ENCODE measurements around the gene FRMPD2.

DNA sequence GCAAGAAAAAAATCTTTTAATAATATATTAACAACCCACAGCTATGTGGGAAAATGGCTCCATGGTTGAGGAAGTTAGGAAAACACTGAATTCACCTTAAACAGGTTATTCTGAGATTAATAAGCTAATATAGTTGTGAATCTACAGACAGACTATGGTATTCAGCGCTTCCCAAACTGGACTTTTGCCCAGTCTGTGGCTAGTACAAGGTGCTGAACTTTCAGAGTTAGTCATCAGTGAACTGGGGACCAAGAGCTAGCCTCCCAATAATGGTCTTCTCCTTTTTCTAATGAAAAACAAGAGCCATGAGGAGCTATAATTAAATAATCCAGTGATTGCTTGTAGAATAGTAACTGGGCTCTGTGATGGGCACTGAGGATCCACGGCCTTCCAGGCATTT is 65.3 kb downstream of the FRMPD2 start:
- TF ChIP-seq, protein P1, sequence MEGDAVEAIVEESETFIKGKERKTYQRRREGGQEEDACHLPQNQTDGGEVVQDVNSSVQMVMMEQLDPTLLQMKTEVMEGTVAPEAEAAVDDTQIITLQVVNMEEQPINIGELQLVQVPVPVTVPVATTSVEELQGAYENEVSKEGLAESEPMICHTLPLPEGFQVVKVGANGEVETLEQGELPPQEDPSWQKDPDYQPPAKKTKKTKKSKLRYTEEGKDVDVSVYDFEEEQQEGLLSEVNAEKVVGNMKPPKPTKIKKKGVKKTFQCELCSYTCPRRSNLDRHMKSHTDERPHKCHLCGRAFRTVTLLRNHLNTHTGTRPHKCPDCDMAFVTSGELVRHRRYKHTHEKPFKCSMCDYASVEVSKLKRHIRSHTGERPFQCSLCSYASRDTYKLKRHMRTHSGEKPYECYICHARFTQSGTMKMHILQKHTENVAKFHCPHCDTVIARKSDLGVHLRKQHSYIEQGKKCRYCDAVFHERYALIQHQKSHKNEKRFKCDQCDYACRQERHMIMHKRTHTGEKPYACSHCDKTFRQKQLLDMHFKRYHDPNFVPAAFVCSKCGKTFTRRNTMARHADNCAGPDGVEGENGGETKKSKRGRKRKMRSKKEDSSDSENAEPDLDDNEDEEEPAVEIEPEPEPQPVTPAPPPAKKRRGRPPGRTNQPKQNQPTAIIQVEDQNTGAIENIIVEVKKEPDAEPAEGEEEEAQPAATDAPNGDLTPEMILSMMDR (conservative IDR thresholded peaks at IDR 0.05; ENCODE audit: low read depth, low read length): no peak
- TF ChIP-seq, protein P2, sequence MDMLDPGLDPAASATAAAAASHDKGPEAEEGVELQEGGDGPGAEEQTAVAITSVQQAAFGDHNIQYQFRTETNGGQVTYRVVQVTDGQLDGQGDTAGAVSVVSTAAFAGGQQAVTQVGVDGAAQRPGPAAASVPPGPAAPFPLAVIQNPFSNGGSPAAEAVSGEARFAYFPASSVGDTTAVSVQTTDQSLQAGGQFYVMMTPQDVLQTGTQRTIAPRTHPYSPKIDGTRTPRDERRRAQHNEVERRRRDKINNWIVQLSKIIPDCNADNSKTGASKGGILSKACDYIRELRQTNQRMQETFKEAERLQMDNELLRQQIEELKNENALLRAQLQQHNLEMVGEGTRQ (IDR thresholded peaks at IDR 0.05; ENCODE audit: low read depth, low read length): no peak
- no peak for TF ChIP-seq POLR2A (IDR thresholded peaks at IDR 0.05; ENCODE audit: low read depth, low read length)
- TF ChIP-seq CHD1 (IDR thresholded peaks at IDR 0.05; ENCODE audit: low read depth, low read length): no peak
- no peak for TF ChIP-seq MAZ (IDR thresholded peaks at IDR 0.05; ENCODE audit: borderline replicate concordance, low read depth, low read length)
- no peak for TF ChIP-seq RAD21 (IDR thresholded peaks at IDR 0.05; ENCODE audit: low read length)
